MCF 10A (cell line): ENCODE results near the gene SCUBE3. TPM values are rescaled to one million over a fixed set of nuclear protein-coding genes. Genes with fewer than 3 reads are reported as not detected.

ENCODE experiments used
- BruUV-seq: library from RNA; stranded (reverse); fragments of 400-500 nt; replicated peaks from 2 replicates; lab custom pipeline; 2021; lab: Mats Ljungman, UMichigan
- CTCF ChIA-PET: fragments of 300-600 bp; sonication (Branson Sonifier 250); formaldehyde crosslinking; extraction: SDS; loops from one replicate; lab custom pipeline; 2021; ENCODE audit warnings: antibody characterized with exemption, inconsistent platforms; lab: Yijun Ruan, JAX
- POLR2A ChIA-PET: fragments of 300-600, 350-650 bp; sonication (Branson Sonifier 250); formaldehyde crosslinking; extraction: SDS; loops from one replicate; lab custom pipeline; 2020; ENCODE audit warnings: antibody characterized with exemption, inconsistent platforms; lab: Yijun Ruan, JAX
- DNase-seq: peaks from one replicate; pipeline ENCODE4 v3.0.0-alpha.2; 2018; ENCODE audit not compliant: unreplicated experiment
- H3K27ac Mint-ChIP-seq: one replicate; pipeline ENCODE4 v1.8.0; 2022; ENCODE audit warnings: mild to moderate bottlenecking, low read depth, mixed read lengths; ENCODE audit not compliant: unreplicated experiment
- H3K27me3 Mint-ChIP-seq: one replicate; pipeline ENCODE4 v1.8.0; 2022; ENCODE audit warnings: mixed read lengths; ENCODE audit not compliant: insufficient read depth, unreplicated experiment
- H3K36me3 Mint-ChIP-seq: one replicate; pipeline ENCODE4 v1.8.0; 2022; ENCODE audit warnings: mild to moderate bottlenecking, moderate library complexity, mixed read lengths; ENCODE audit not compliant: insufficient read depth, unreplicated experiment
- H3K4me1 Mint-ChIP-seq: one replicate; pipeline ENCODE4 v1.8.0; 2022; ENCODE audit warnings: mixed read lengths; ENCODE audit not compliant: insufficient read depth, unreplicated experiment
- H3K4me3 Mint-ChIP-seq: one replicate; pipeline ENCODE4 v1.8.0; 2022; ENCODE audit warnings: mild to moderate bottlenecking, moderate library complexity, mixed read lengths; ENCODE audit not compliant: unreplicated experiment
- H3K9me3 Mint-ChIP-seq: one replicate; pipeline ENCODE4 v1.8.0; 2022; ENCODE audit warnings: mixed read lengths; ENCODE audit not compliant: unreplicated experiment
- CTCF ChIP-seq: fragments of 200-600 bp; IDR thresholded peaks from one replicate; pipeline ENCODE4 v1.8.0; 2022; ENCODE audit warnings: antibody characterized with exemption, mild to moderate bottlenecking; ENCODE audit not compliant: unreplicated experiment
- intact Hi-C: fragments of 100-400 bp; cut with micrococcal nuclease; formaldehyde crosslinking; loops from 2 replicates; pipeline ENCODE4 v1.14.1; 2022
- total RNA-seq: library from RNA; stranded (reverse); gene quantifications from 2 replicates; pipeline ENCODE4 v1.2.3, GENCODE V29; 2022

SCUBE3 gene
- total RNA-seq, 1 experiment from 2014 or later = not detected

DNA sequence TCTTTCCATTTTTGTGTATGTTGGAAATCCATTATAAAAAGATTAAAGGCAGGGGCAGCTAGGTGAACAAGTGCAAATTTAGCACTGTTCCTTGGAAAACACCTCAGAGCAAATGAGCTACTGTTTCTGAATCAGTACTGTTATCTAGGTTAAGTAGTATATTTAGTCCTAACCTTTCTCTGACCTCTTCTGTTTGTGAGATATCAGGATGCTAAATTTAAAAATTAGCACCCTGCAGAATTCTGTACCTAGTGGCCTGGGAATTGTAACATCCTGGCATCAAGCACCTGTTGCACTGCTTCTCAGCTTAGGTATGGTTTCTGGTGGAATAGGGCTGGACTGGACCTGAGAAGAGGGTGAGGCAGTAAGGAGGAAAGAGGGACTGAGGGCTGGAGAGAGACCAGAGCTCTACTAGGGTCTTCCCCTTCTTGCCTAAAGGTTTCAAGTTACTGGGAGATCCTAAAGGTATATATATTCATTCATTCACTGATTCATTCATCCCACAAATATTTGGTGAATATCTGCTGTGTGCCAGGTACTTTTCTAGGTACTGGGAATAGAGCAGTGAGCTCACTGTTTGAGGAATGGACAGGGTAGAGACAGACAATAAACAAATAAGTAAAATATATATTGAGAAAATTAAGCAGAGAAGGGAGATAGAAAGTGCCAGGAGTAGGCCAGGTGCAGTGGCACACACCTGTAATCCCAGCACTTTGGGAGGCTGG lies 51.0 kb downstream of the SCUBE3 start:
- intact Hi-C loops = no loop called here
- Mint-ChIP-seq H3K27me3 (no peaks in the 10 kb centered on the region), H3K36me3 (no peaks in the 10 kb centered on the region), H3K4me1 (peaks cover 39% of the 10 kb centered on the region), H3K9me3 (no peaks in the 10 kb centered on the region), H3K27ac (no peak overlapping the region), H3K4me3 (no peak overlapping the region)
- POLR2A ChIA-PET = interaction anchor here (0.5 to 1.2 kb wide), 3 partner anchors 230 to 377 kb away, joined by 3 read pairs; partner anchors contain the start of gene TAF11
- DNase-seq = no peak
- CTCF ChIA-PET = interaction anchor here (0.8 to 2.9 kb wide), 2 partner anchors 21 to 39 kb away, joined by 4 to 6 read pairs; no protein-coding TSS in a partner anchor
- TF ChIP-seq CTCF = no peak
- no TSS peak for BruUV-seq

- H3K27me3 Mint-ChIP-seq = no peaks in the 10 kb centered on the region
- TF ChIP-seq CTCF = no peak
- H3K4me3 Mint-ChIP-seq = no peak overlapping the region
- intact Hi-C loops = no loop called here
- no peak overlapping the region for H3K27ac Mint-ChIP-seq
- no TSS peak for BruUV-seq
- POLR2A ChIA-PET = interaction anchor here (1.2 kb wide), 1 partner anchor 377 kb away, joined by 3 read pairs; the partner anchor contains the start of gene TAF11
- peaks cover 33% of the 10 kb centered on the region for H3K4me1 Mint-ChIP-seq
- CTCF ChIA-PET = interaction anchor here (2.9 kb wide), 1 partner anchor 20 kb away, joined by 6 read pairs; no protein-coding TSS in a partner anchor
- no peaks in the 10 kb centered on the region for H3K9me3 Mint-ChIP-seq
- DNase-seq = no peak
- no peaks in the 10 kb centered on the region for H3K36me3 Mint-ChIP-seq
Observed at GRCh38 chr6:35265523-35265922, 51.8 kb downstream of the SCUBE3 start.

DNA sequence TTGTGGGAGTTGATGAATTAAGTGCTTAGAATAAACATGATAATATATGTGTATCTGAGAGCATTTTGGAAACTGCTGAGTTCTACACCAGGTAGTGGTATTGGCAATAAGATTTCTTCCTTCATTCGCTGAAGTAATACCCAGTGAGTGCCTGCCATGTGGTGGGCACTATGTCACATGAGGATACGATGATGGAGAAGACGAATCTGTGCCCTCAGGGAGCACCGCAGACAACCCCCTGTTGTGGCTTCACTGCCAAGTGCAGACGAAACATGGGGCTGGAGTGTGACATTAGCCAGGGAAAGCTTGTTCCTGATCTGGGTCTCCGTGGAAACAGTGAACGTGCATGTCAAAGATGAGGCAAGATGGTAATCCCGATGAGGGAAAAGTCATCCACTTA lies 53.7 kb downstream of the SCUBE3 start:
- no peak for DNase-seq
- intact Hi-C loops = no loop called here
- no peaks in the 10 kb centered on the region for H3K9me3 Mint-ChIP-seq
- ChIA-PET CTCF (no interaction called here), POLR2A (no interaction called here)
- TF ChIP-seq CTCF = no peak
- peaks cover 17% of the 10 kb centered on the region for H3K4me1 Mint-ChIP-seq
- no peaks in the 10 kb centered on the region for H3K27me3 Mint-ChIP-seq
- H3K4me3 Mint-ChIP-seq = no peak overlapping the region
- no peaks in the 10 kb centered on the region for H3K36me3 Mint-ChIP-seq
- no TSS peak for BruUV-seq
- no peak overlapping the region for H3K27ac Mint-ChIP-seq

GRCh38 chr6:35267897-35268296 lies 54.1 kb downstream of the SCUBE3 start:
- intact Hi-C loops = no loop called here
- Mint-ChIP-seq H3K9me3 (no peaks in the 10 kb centered on the region), H3K4me3 (no peak overlapping the region), H3K27me3 (no peaks in the 10 kb centered on the region), H3K36me3 (no peaks in the 10 kb centered on the region), H3K27ac (no peak overlapping the region), H3K4me1 (peaks cover 13% of the 10 kb centered on the region)
- POLR2A ChIA-PET = interaction anchor here (0.7 kb wide), 1 partner anchor 20 kb away, joined by 3 read pairs; no protein-coding TSS in a partner anchor
- DNase-seq = no peak
- CTCF ChIA-PET = interaction anchor here (1.4 kb wide), 1 partner anchor 26 kb away, joined by 5 read pairs; no protein-coding TSS in a partner anchor
- BruUV-seq = no TSS peak
- no peak for TF ChIP-seq CTCF
